B cell (primary cell): ENCODE data around the gene PGBD5. TPM values are rescaled to one million over a fixed set of nuclear protein-coding genes. Genes with fewer than 3 reads are reported as not detected.

Experiments
- ATAC-seq: fragments of 200-7000 bp; cut with Tn5 transposase; one replicate; pipeline ENCODE4 v1.10.0; 2021; ENCODE audit warnings: low read depth, mild to moderate bottlenecking, moderate number of reproducible peaks, moderate library complexity
- CTCF ChIA-PET: fragments of 350-600 bp; sonication (Branson Sonifier 250); formaldehyde crosslinking; loops from one replicate; lab custom pipeline; 2021; ENCODE audit warnings: antibody characterized with exemption, inconsistent platforms; lab: Charles Lee
- POLR2A ChIA-PET: fragments of 350-600 bp; sonication (Branson Sonifier 250); formaldehyde crosslinking; loops from one replicate; lab custom pipeline; 2021; ENCODE audit warnings: antibody characterized with exemption; lab: Charles Lee
- DNase-seq: peaks from one replicate; pipeline ENCODE4 v3.0.0; 2013
- H2AFZ ChIP-seq: 2 replicates; pipeline ENCODE4 v1.6.1; 2012; ENCODE audit warnings: mild to moderate bottlenecking, low read depth, low read length; ENCODE audit not compliant: insufficient read depth, poor library complexity, severe bottlenecking
- H3K27ac ChIP-seq, 2 donors: 1 replicate in 1 of 2; 2 replicates in 1 of 2; pipeline ENCODE4 v1.5.1; 2012 to 2013; ENCODE audit warnings: low read length in 2 of 2, mild to moderate bottlenecking in 2 of 2, moderate library complexity in 1 of 2
- H3K27me3 ChIP-seq, 4 experiments: fragments of 200-600 bp in 1 of 4; sonication (generic) in 1 of 4; replicated peaks in 1 of 4; 1 replicate in 2 of 4; 2 replicates in 2 of 4; pipeline versions ENCODE4 v1.6.1 to v1.7.0; 2013 to 2016; ENCODE audit warnings: low read length in 3 of 4, mild to moderate bottlenecking in 2 of 4, mixed read lengths in 1 of 4, moderate library complexity in 1 of 4; ENCODE audit not compliant: insufficient read depth in 4 of 4, control insufficient read depth in 3 of 4; ENCODE audit errors: control extremely low read depth in 1 of 4
- H3K36me3 ChIP-seq, 2 experiments: replicated peaks in 1 of 2; 1 replicate in 1 of 2; 2 replicates in 1 of 2; pipeline versions ENCODE4 v1.6.1 to v1.7.1; 2013; ENCODE audit warnings: low read length in 1 of 2; ENCODE audit not compliant: insufficient read depth in 2 of 2, control insufficient read depth in 1 of 2; ENCODE audit errors: control extremely low read depth in 1 of 2, extremely low read depth in 1 of 2
- H3K4me1 ChIP-seq, 2 donors: fragments of 200-600 bp in 1 of 2; sonication (generic) in 1 of 2; 1 replicate in 1 of 2; 2 replicates in 1 of 2; pipeline versions ENCODE4 v1.5.1 to v1.6.1; 2013 to 2017; ENCODE audit warnings: low read length in 2 of 2; ENCODE audit not compliant: control insufficient read depth in 2 of 2, insufficient read depth in 2 of 2
- H3K4me2 ChIP-seq: replicated peaks from 2 replicates; pipeline ENCODE3; 2012; ENCODE audit warnings: mild to moderate bottlenecking, low read depth, low read length; ENCODE audit not compliant: poor library complexity, severe bottlenecking
- H3K4me3 ChIP-seq, 5 experiments: fragments of 200-600 bp in 1 of 5; sonication (generic) in 1 of 5; 1 replicate in 3 of 5; 2 replicates in 2 of 5; pipeline versions ENCODE4 v1.5.1 to v1.7.0; 2011 to 2016; ENCODE audit warnings: low read length in 4 of 5, mild to moderate bottlenecking in 4 of 5, low read depth in 2 of 5, control low read depth in 1 of 5, moderate library complexity in 1 of 5; ENCODE audit not compliant: insufficient read depth in 1 of 5; ENCODE audit errors: control extremely low read depth in 1 of 5, extremely low read depth in 1 of 5
- H3K79me2 ChIP-seq: fragments of 200-600 bp; sonication (generic); one replicate; pipeline ENCODE4 v1.6.0; 2016; ENCODE audit warnings: low read length; ENCODE audit not compliant: control insufficient read depth, insufficient read depth
- H3K9ac ChIP-seq: fragments of 200-600 bp; sonication (generic); 2 replicates; pipeline ENCODE4 v1.6.1; 2017; ENCODE audit warnings: mild to moderate bottlenecking, low read length, moderate library complexity
- H3K9me3 ChIP-seq, 3 donors: one replicate each; pipeline versions ENCODE4 v1.6.1 to v1.7.1; 2013; ENCODE audit warnings: low read length in 2 of 3; ENCODE audit not compliant: control insufficient read depth in 2 of 3, insufficient read depth in 1 of 3; ENCODE audit errors: control extremely low read depth in 1 of 3
- H4K20me1 ChIP-seq: 2 replicates; pipeline ENCODE4 v1.6.0; 2012; ENCODE audit warnings: mild to moderate bottlenecking, low read length; ENCODE audit not compliant: insufficient read depth, control insufficient read depth, poor library complexity, severe bottlenecking
- H3K27ac Mint-ChIP-seq: one replicate; pipeline ENCODE4 v1.8.0; 2021; ENCODE audit warnings: mixed read lengths
- H3K27me3 Mint-ChIP-seq: one replicate; pipeline ENCODE4 v1.8.0; 2021; ENCODE audit warnings: mixed read lengths
- H3K4me1 Mint-ChIP-seq: one replicate; pipeline ENCODE4 v1.8.0; 2021; ENCODE audit warnings: mixed read lengths
- H3K4me3 Mint-ChIP-seq: one replicate; pipeline ENCODE4 v1.8.0; 2021; ENCODE audit warnings: mixed read lengths
- H3K9me3 Mint-ChIP-seq: one replicate; pipeline ENCODE4 v1.8.0; 2022; ENCODE audit warnings: mixed read lengths; ENCODE audit not compliant: insufficient read depth
- EZH2 ChIP-seq: IDR thresholded peaks from 2 replicates; pipeline ENCODE4 v1.6.1; 2012; ENCODE audit warnings: borderline replicate concordance, low read depth, mild to moderate bottlenecking, moderate library complexity, low read length; ENCODE audit not compliant: insufficient read depth, poor library complexity, severe bottlenecking
- WGBS: methylation state at CpG from one replicate; pipeline ENCODE4 v1.1.5; 2013; ENCODE audit warnings: missing lambda C conversion rate; ENCODE audit not compliant: insufficient coverage; 5-methylcytosine and 5-hydroxymethylcytosine counted together
- intact Hi-C: fragments of 100-400 bp; cut with micrococcal nuclease; formaldehyde crosslinking; loops from one replicate; pipeline ENCODE4 v1.10.0; 2022
- polyA plus RNA-seq: library from polyadenylated mRNA; depleted of rRNA; stranded (reverse); fragments of >200 nt; gene quantifications from 2 replicates; pipeline ENCODE4 v1.2.3, GENCODE V29; 2012
- total RNA-seq, 2 donors: library from RNA; stranded (reverse); fragments of 120-200 nt in 1 of 2; gene quantifications; 1 replicate in 1 of 2; 2 replicates in 1 of 2; pipeline versions ENCODE4 v1.2.3 to v1.2.4, GENCODE V29; 2013 to 2022
- TF ChIP-seq, protein P1 (sequence below): fragments of 200-600 bp; IDR thresholded peaks from one replicate; pipeline ENCODE4 v1.8.0; 2022; ENCODE audit warnings: antibody characterized with exemption, mild to moderate bottlenecking

Gene PGBD5
- total and polyA plus RNA-seq, 2 donors (not counting 1 experiment from before 2014, with no cell fraction given): 0.07 TPM; not detected in 1

DNA sequence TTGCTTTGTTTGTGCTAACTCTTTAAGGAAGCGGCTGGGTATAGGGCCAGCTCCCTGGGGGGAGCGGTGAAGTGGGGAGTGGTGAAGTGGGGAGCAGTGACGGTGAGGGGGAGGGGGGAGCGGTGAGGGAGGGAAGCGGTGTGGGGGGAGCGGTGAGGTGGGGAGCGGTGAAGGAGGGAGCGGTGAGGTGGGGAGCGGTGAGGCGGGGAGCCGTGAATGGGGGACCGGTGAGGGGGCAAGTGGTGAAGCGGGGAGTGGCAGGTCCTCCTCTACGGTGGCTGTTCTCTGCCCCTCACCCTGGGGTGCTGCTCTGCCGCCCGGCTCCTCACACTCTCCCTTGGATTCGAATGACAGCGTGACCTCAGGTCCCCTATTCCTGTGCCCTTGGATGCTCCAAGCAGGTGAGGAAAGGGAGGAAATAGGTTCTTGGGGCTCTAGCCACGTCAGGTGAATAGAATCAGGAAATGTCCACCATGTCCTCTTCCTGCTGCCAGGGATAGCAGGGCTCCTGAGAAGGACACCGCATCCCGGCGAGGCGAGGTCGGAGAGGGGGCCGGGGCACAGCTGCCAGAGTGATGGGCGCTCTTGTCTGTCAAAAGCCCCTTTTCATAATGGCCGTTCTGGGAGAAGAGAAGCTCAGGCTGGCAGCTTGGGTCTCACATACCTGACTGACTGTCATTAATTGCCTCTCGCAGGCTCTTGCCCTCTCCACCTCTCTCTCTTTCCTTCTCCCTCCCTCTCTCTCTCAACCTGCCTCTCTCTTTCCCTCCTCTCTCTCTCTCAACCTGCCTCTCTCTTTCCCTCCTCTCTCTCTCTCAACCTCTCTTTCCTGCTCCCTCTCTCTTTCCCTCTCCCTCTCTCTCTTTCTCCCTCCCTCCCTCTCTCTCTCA, 134.2 kb downstream of the PGBD5 start:
- peak overlapping the region; percentile 12 for H3K9ac ChIP-seq
- peaks cover 45 to 49% of the 10 kb centered on the region in 2 donors for H3K4me1 ChIP-seq
- H3K9me3 Mint-ChIP-seq: no peaks in the 10 kb centered on the region
- H3K27ac Mint-ChIP-seq: peak overlapping the region; percentile 84
- intact Hi-C loops: loop anchor here (5.0 kb wide), 1 partner anchor 225 kb away; the partner anchor contains the start of gene GALNT2
- H3K4me3 Mint-ChIP-seq: peak overlapping the region; percentile 65
- TF ChIP-seq EZH2: no peak
- TF ChIP-seq, protein P1, sequence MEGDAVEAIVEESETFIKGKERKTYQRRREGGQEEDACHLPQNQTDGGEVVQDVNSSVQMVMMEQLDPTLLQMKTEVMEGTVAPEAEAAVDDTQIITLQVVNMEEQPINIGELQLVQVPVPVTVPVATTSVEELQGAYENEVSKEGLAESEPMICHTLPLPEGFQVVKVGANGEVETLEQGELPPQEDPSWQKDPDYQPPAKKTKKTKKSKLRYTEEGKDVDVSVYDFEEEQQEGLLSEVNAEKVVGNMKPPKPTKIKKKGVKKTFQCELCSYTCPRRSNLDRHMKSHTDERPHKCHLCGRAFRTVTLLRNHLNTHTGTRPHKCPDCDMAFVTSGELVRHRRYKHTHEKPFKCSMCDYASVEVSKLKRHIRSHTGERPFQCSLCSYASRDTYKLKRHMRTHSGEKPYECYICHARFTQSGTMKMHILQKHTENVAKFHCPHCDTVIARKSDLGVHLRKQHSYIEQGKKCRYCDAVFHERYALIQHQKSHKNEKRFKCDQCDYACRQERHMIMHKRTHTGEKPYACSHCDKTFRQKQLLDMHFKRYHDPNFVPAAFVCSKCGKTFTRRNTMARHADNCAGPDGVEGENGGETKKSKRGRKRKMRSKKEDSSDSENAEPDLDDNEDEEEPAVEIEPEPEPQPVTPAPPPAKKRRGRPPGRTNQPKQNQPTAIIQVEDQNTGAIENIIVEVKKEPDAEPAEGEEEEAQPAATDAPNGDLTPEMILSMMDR: no peak
- DNase-seq: peak; percentile 85
- ChIA-PET POLR2A (interaction anchor here (0.6 kb wide), 5 partner anchors 180 to 560 kb away, joined by 3 to 14 read pairs (median 8); partner anchors contain the start of gene GALNT2), CTCF (interaction anchor here (2.3 to 2.4 kb wide), 2 partner anchors 10 to 12 kb away, joined by 6 to 7 read pairs; no protein-coding TSS in a partner anchor)
- H3K27me3 ChIP-seq: no peaks in the 10 kb centered on the region
- ATAC-seq: peak; percentile 83
- H3K4me2 ChIP-seq: peak overlapping the region; percentile 56
- H3K4me1 Mint-ChIP-seq: peaks cover 53% of the 10 kb centered on the region
- peak overlapping the region; percentile 53 for H2AFZ ChIP-seq
- no peaks in the 10 kb centered on the region for H4K20me1 ChIP-seq
- H3K79me2 ChIP-seq: no peaks in the 10 kb centered on the region
- H3K4me3 ChIP-seq: peak overlapping the region in 4 of 5 experiments; percentile 28 to 48 (median 38)
- H3K9me3 ChIP-seq: peaks cover 0 to 10% (median 0%) of the 10 kb centered on the region in 3 donors
- 32% methylated on average over 23 of the region's 28 CpGs for WGBS
- H3K36me3 ChIP-seq: no peaks in the 10 kb centered on the region
- no peaks in the 10 kb centered on the region for H3K27me3 Mint-ChIP-seq
- H3K27ac ChIP-seq: peak overlapping the region; percentile 66 to 78

GRCh38 chr1:230289350-230289644, 136.8 kb downstream of the PGBD5 start:
- WGBS: no CpG with 5 or more reads among the region's 5 CpGs
- no peak overlapping the region for H3K4me3 ChIP-seq
- H3K27me3 ChIP-seq: no peaks in the 10 kb centered on the region
- Mint-ChIP-seq H3K27ac (no peak overlapping the region), H3K27me3 (no peaks in the 10 kb centered on the region), H3K9me3 (no peaks in the 10 kb centered on the region), H3K4me3 (no peak overlapping the region), H3K4me1 (peaks cover 57% of the 10 kb centered on the region)
- H2AFZ ChIP-seq: no peak overlapping the region
- H4K20me1 ChIP-seq: no peaks in the 10 kb centered on the region
- intact Hi-C loops: no loop called here
- H3K27ac ChIP-seq: no peak overlapping the region
- no peak overlapping the region for H3K9ac ChIP-seq
- DNase-seq (no peak), ATAC-seq (no peak)
- no peak for TF ChIP-seq EZH2
- TF ChIP-seq, protein P1: no peak
- peaks cover 45 to 49% of the 10 kb centered on the region in 2 donors for H3K4me1 ChIP-seq
- POLR2A ChIA-PET: no interaction called here
- H3K9me3 ChIP-seq: peaks cover 0 to 10% (median 0%) of the 10 kb centered on the region in 3 donors
- no peaks in the 10 kb centered on the region for H3K79me2 ChIP-seq
- CTCF ChIA-PET: interaction anchor here (0.9 to 2.8 kb wide), 4 partner anchors 12 to 628 kb away, joined by 3 to 9 read pairs (median 4); no protein-coding TSS in a partner anchor
- no peaks in the 10 kb centered on the region for H3K36me3 ChIP-seq
- no peak overlapping the region for H3K4me2 ChIP-seq
